ENCODE results near the gene TEAD4.
A peak's percentile ranks its signal among the peaks of the same experiment; 100 is the strongest.

TEAD4 gene

GRCh38 chr12:3003357-3003992 lies 44.3 kb downstream of the TEAD4 start:
- no peak for DNase-seq

GRCh38 chr12:3004655-3005565 lies 45.7 kb downstream of the TEAD4 start:
- DNase-seq = peak; percentile 6

GRCh38 chr12:3005736-3006135 lies 46.5 kb downstream of the TEAD4 start:
- DNase-seq = no peak

- no peak for DNase-seq
Measured at GRCh38 chr12:3009780-3010179, 50.6 kb downstream of the TEAD4 start.

- DNase-seq = no peak
Measured at GRCh38 chr12:3010214-3010930, 51.2 kb downstream of the TEAD4 start.

GRCh38 chr12:3012786-3013185 lies 53.6 kb downstream of the TEAD4 start:
- DNase-seq = no peak

GRCh38 chr12:3014641-3015040 lies 55.4 kb downstream of the TEAD4 start:
- DNase-seq = no peak

- no peak for DNase-seq
Measured at GRCh38 chr12:3015356-3015755, 56.2 kb downstream of the TEAD4 start.

- DNase-seq = no peak
Measured at GRCh38 chr12:3016191-3016590, 57.0 kb downstream of the TEAD4 start.

- DNase-seq = no peak
Measured at GRCh38 chr12:3017281-3017680, 58.1 kb downstream of the TEAD4 start.

- no peak for DNase-seq
Measured at GRCh38 chr12:3018284-3019004, 59.2 kb downstream of the TEAD4 start.

- no peak for DNase-seq
Measured at GRCh38 chr12:3019005-3019680, 59.9 kb downstream of the TEAD4 start.

GRCh38 chr12:3020399-3020798 lies 61.2 kb downstream of the TEAD4 start:
- no peak for DNase-seq

- DNase-seq = no peak
Measured at GRCh38 chr12:3020850-3021435, 61.7 kb downstream of the TEAD4 start.

GRCh38 chr12:3022411-3022810 lies 63.2 kb downstream of the TEAD4 start:
- no peak for DNase-seq

GRCh38 chr12:3022961-3023360 lies 63.8 kb downstream of the TEAD4 start:
- no peak for DNase-seq

- no peak for DNase-seq
Measured at GRCh38 chr12:3028108-3028507, 68.9 kb downstream of the TEAD4 start.

GRCh38 chr12:3030821-3031429 lies 71.7 kb downstream of the TEAD4 start:
- no peak for DNase-seq

- DNase-seq = no peak
Measured at GRCh38 chr12:3032161-3032560, 73.0 kb downstream of the TEAD4 start.

GRCh38 chr12:3032770-3033538 lies 73.8 kb downstream of the TEAD4 start:
- DNase-seq = no peak

- DNase-seq = no peak
Measured at GRCh38 chr12:3033539-3033867, 74.3 kb downstream of the TEAD4 start.

Data from activated CD4-positive, alpha-beta T cell treated with anti-CD3 and anti-CD28 coated beads, Interleukin-2, amount 50 U/mL, for 16 hours (primary cell).